T-helper 2 cell treated with Interferon-gamma antibody and Interleukin-4, amounts not matched to agents 100 ng/mL and 5 ng/mL, for 36 hours (primary cell): Measurements from ENCODE around the gene TEKT5. TPM values are rescaled to one million over a fixed set of nuclear protein-coding genes. Genes with fewer than 3 reads are reported as not detected.
"Not testable (repeated sequence)": the region's sequence is repeated elsewhere in the genome, so short reads cannot be mapped to it uniquely, and the experiment has no call there.

Experiments
- intact Hi-C: fragments of 100-400 bp; cut with micrococcal nuclease; formaldehyde crosslinking; loops from one replicate; pipeline ENCODE4 v1.15.1; 2023
- total RNA-seq: library from RNA; stranded (reverse); gene quantifications from 2 replicates; pipeline ENCODE4 v1.2.3, GENCODE V29; 2022

Gene TEKT5
- total RNA-seq, 1 donor from 2014 or later = not detected

- intact Hi-C loops = no loop called here
Observed at GRCh38 chr16:10688291-10688690, 6.4 kb downstream of the TEKT5 start.

GRCh38 chr16:10685709-10686108, 9.0 kb downstream of the TEKT5 start:
- intact Hi-C loops = no loop called here

GRCh38 chr16:10684511-10685151, 10.1 kb downstream of the TEKT5 start:
- intact Hi-C loops = no loop called here

GRCh38 chr16:10683170-10683569, 11.6 kb downstream of the TEKT5 start:
- intact Hi-C loops = no loop called here

- intact Hi-C loops = no loop called here
Observed at GRCh38 chr16:10682604-10683003, 12.1 kb downstream of the TEKT5 start.

GRCh38 chr16:10681310-10682308, 13.1 kb downstream of the TEKT5 start:
- intact Hi-C loops = no loop called here

GRCh38 chr16:10679921-10680320, 14.8 kb downstream of the TEKT5 start:
- intact Hi-C loops = no loop called here

GRCh38 chr16:10679441-10679840, 15.3 kb downstream of the TEKT5 start:
- intact Hi-C loops = not testable (repeated sequence)

- intact Hi-C loops = no loop called here
Observed at GRCh38 chr16:10678655-10679054, 16.1 kb downstream of the TEKT5 start.

GRCh38 chr16:10676284-10676683, 18.4 kb downstream of the TEKT5 start:
- intact Hi-C loops = no loop called here

- intact Hi-C loops = no loop called here
Observed at GRCh38 chr16:10675861-10676260, 18.9 kb downstream of the TEKT5 start.

GRCh38 chr16:10675216-10675615, 19.5 kb downstream of the TEKT5 start:
- intact Hi-C loops = no loop called here

- intact Hi-C loops = no loop called here
Observed at GRCh38 chr16:10671729-10672128, 23.0 kb downstream of the TEKT5 start.

- intact Hi-C loops = no loop called here
Observed at GRCh38 chr16:10669791-10670190, 24.9 kb downstream of the TEKT5 start.

- intact Hi-C loops = loop anchor here (1.0 kb wide), 1 partner anchor 69 kb away; no protein-coding TSS in a partner anchor
Observed at GRCh38 chr16:10668322-10669045, 26.2 kb downstream of the TEKT5 start.

GRCh38 chr16:10667239-10667638, 27.5 kb downstream of the TEKT5 start:
- intact Hi-C loops = no loop called here

GRCh38 chr16:10666291-10666690, 28.4 kb downstream of the TEKT5 start:
- intact Hi-C loops = no loop called here

- intact Hi-C loops = no loop called here
Observed at GRCh38 chr16:10665166-10665565, 29.6 kb downstream of the TEKT5 start.

GRCh38 chr16:10664720-10665126, 30.0 kb downstream of the TEKT5 start:
- intact Hi-C loops = no loop called here

GRCh38 chr16:10663744-10664143, 31.0 kb downstream of the TEKT5 start:
- intact Hi-C loops = no loop called here

- intact Hi-C loops = no loop called here
Observed at GRCh38 chr16:10663146-10663545, 31.6 kb downstream of the TEKT5 start.

- intact Hi-C loops = no loop called here
Observed at GRCh38 chr16:10662212-10662611, 32.5 kb downstream of the TEKT5 start.
